ENCODE data around the gene TEX50. TPM values are rescaled to one million over a fixed set of nuclear protein-coding genes. Genes with fewer than 3 reads are reported as not detected.
"Not testable (repeated sequence)": the region's sequence is repeated elsewhere in the genome, so short reads cannot be mapped to it uniquely, and the experiment has no call there.

TEX50 gene
- total RNA-seq, 1 experiment from 2014 or later: not detected

- H3K56ac ChIP-seq (ENCODE audit: insufficient read length, low read depth, low read length): not testable (repeated sequence)
- peaks cover 24 to 27% of the 10 kb centered on the region in 2 experiments for H3K9me3 Mint-ChIP-seq
Measured at GRCh38 chr1:173680152-173680551, 45.0 kb downstream of the TEX50 start.

More at GRCh38 chr1:173680152-173680551, 45.0 kb downstream of the TEX50 start:
- no CpG with 5 or more reads among the region's 5 CpGs for WGBS (ENCODE audit: extremely low coverage, insufficient read length, low lambda C conversion rate)
- not testable (repeated sequence) for H3K27ac ChIP-seq (ENCODE audit: insufficient read length, low read depth, low read length); H3K23me2 ChIP-seq (ENCODE audit: insufficient read length, low read depth, low read length, poor library complexity, severe bottlenecking); H3K23ac ChIP-seq (ENCODE audit: insufficient read length, low read depth, low read length); H4K8ac ChIP-seq (replicated peaks; ENCODE audit: insufficient read length, low read depth, low read length); H3K27me3 Mint-ChIP-seq (ENCODE audit: low read depth); H2BK15ac ChIP-seq (ENCODE audit: low read depth, low read length); H3K18ac ChIP-seq (ENCODE audit: insufficient read length, low read depth, low read length); H2BK12ac ChIP-seq (ENCODE audit: insufficient read length, low read depth, low read length); H2BK120ac ChIP-seq (ENCODE audit: low read depth, low read length, poor library complexity, severe bottlenecking); H3K4ac ChIP-seq (ENCODE audit: low read depth, low read length); H4K91ac ChIP-seq (ENCODE audit: insufficient read length, low read depth, low read length); H3K27ac Mint-ChIP-seq; H2AFZ ChIP-seq (ENCODE audit: low read length); H3K27me3 ChIP-seq (ENCODE audit: insufficient read depth, low read length); H3K4me2 ChIP-seq (ENCODE audit: insufficient read depth, insufficient read length, low read length); H3K14ac ChIP-seq (ENCODE audit: insufficient read depth, low read length); H3T11ph ChIP-seq (ENCODE audit: low read length); H3K79me1 ChIP-seq (ENCODE audit: insufficient read depth, low read depth, low read length, poor library complexity, severe bottlenecking); DNase-seq; H3K4me1 ChIP-seq (ENCODE audit: insufficient read depth, low read length); H3K4me3 Mint-ChIP-seq; H3K79me2 ChIP-seq (ENCODE audit: insufficient read depth, low read length); H3K9me3 ChIP-seq (ENCODE audit: control insufficient read depth, low read depth, low read length); H3K9ac ChIP-seq (ENCODE audit: extremely low read depth, insufficient read length, low read length); H2BK20ac ChIP-seq (ENCODE audit: low read depth, low read length, poor library complexity, severe bottlenecking); H4K5ac ChIP-seq (ENCODE audit: insufficient read length, low read depth, low read length); H2AK5ac ChIP-seq (ENCODE audit: insufficient read length, low read length); H4K20me1 ChIP-seq (ENCODE audit: control insufficient read depth, insufficient read depth, insufficient read length); H2BK5ac ChIP-seq (ENCODE audit: insufficient read length, low read length)
- H3K36me3 Mint-ChIP-seq (ENCODE audit: insufficient read depth in 1 of 3, low read depth in 3 of 3): peaks cover 2 to 27% (median 6%) of the 10 kb centered on the region in 3 experiments; a peak in 6 of 7 replicates
- peaks cover 19 to 25% of the 10 kb centered on the region in 2 experiments for H3K4me1 Mint-ChIP-seq
